Measurements from ENCODE around the gene EQTN.
"Not testable (repeated sequence)": the region's sequence is repeated elsewhere in the genome, so short reads cannot be mapped to it uniquely, and the experiment has no call there.

EQTN gene

DNA sequence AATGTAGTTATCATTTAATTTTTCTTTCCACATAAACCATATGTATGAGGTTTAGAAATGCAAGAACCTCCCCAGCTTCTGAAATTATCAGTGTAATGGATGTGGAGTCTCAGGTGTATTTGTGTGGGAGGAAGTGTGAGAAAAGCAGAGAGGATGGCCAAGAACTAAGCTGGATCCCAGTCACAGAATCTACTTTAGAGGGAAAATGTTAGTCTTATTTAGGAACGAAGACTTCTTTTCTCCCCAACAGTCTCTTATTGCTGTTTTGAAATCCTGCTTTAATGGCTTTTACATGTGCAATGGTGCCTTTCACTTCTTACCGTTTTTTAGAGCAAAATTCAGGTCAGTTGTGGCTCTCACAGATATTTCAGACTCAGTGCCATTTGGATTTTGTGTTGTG, 3.0 kb downstream of the EQTN start:
- no peak for DNase-seq (ENCODE audit: low read depth in 2 of 2)

DNA sequence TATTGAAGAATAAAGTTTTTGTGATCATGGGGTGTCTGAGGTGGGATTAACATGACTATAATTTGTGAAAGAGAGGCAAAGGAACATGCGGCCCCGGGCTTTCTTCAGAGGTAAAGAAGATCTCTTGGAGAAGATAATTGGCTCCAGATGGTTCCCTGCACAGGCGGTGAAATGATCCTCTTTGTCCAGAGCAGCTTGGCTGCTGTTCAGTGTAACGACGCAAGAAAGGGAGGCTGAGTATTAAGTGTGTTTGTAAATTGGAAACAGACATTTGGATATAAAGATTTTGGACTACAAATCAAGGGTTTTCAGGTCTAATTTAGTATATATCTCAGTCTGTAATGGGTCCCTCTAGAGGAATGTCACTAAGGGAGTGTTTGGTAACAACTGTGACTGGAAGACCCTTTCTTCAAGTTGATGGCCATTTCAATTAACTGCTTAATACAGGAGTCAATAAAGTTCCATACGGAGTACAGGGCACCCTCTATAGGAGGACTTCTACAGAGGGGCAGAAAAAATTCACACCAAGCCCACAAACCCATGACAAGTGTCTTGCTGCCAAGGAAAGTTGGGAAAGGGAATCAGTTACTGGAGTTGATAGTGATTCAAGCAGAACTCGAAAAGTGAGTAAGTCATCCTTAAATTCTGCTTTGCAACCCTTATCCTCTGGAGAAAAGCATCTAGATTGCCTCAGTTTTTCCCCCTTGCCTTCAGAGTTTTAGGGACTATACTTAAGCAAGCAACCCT, 4.1 kb downstream of the EQTN start:
- DNase-seq (ENCODE audit: low read depth in 2 of 2): no peak

GRCh38 chr9:27291292-27291691, 5.7 kb downstream of the EQTN start:
- DNase-seq (ENCODE audit: low read depth in 2 of 2): no peak

DNA sequence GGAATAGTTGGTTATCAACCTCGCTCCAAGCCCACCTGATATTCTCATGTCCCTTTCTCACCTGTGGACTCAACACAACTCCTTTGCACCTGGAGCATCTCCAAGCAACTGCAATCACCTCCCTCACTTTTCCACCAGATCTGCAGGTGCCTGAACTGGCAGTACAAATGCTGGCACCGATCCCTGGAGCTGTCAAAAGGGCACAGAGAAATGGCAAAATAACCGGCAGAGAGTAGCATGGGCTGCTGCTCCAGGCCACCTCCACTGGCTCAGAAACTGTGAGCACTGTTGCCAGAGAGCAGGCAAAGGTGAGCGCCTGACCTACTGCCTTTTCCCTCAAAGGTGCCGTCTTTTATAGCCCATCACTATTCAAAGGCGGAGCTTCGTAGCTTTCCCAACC, 14.7 kb downstream of the EQTN start:
- no peak for DNase-seq (ENCODE audit: low read depth in 2 of 2)

- DNase-seq (ENCODE audit: low read depth in 2 of 2): no peak
These were observed 16.1 kb downstream of the EQTN start for GRCh38 chr9:27280860-27281259.

DNA sequence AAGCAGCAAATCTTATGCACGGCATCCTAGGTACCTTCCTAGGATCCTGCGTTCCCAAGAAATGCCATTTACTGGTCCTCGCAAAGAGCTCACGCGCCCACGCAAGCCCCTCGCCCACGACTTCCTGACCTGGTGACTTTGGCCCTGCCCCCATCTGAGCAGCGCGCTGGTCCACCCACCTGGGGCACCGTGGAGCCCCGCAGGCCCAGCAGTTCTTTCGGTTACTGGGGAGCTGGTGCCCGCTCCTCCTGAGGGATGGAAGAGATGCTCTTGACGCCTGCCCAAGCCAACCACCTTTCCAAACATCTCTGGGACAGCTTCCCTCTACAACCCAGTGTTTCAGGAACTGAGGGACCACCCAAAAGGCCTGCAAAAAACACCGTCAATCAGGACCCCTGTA, 16.7 kb downstream of the EQTN start:
- no peak for DNase-seq (ENCODE audit: low read depth in 2 of 2)

GRCh38 chr9:27279611-27280010, 17.3 kb downstream of the EQTN start:
- no peak for DNase-seq (ENCODE audit: low read depth in 2 of 2)

GRCh38 chr9:27278374-27278773, 18.6 kb downstream of the EQTN start:
- no peak for DNase-seq (ENCODE audit: low read depth in 2 of 2)

DNA sequence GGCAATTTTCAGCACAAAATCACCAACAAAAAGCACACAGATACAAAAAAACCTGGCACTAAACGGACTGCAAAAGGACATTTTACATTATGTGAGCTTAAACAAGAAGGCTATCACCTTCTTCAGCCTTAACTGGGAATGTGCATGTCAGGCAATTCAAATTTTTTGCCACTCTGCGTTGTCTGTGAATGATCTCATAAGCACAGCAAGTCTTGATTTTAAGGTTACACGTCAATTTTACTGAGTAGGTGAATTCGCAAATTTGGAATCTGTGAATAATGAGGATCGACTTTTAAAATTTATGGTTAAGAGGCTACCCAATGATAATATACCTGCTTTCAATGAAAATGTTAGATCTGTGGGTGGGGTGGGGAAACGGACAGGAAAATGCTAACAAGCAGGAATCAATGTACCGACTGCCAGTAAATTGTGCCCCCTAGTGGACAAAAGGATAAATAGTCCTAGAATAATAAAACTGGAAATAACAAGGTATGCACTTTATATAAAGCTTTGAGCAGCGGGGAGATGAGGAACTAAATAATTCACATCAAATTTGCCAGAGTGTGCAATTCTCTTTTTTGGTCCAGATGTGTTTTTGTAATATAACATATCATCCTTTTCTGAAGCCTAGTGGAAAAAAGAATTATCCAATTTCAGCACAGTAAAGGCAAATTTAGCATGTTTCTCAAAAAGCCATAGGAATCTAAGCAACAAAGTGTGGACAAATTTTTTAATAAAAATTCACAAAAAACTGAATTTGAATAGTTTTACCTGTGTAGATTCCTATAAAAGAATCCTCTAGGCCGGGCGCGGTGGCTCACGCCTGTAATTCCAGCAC, 20.5 kb downstream of the EQTN start:
- DNase-seq (ENCODE audit: low read depth in 2 of 2): peak in 1 of 2 donors; percentile 1

DNA sequence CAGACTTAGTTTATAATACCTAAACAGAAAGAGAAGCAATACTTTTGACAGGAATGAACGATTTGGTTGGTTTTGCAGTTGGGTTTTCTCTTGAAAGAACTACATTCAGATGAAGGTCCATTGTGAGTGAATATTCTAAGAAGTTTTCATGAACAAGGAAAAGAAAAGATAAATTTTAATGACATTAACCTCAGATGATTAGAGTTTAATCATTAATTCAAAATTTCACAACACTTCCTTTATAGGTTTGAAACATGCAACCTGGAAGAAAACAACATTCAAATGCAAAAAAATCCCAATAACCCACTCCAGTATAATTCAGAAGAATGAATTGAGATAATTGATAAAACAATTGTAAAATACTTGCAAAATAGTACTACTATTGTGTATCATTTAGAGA, 23.8 kb downstream of the EQTN start:
- no peak for DNase-seq (ENCODE audit: low read depth in 2 of 2)

DNA sequence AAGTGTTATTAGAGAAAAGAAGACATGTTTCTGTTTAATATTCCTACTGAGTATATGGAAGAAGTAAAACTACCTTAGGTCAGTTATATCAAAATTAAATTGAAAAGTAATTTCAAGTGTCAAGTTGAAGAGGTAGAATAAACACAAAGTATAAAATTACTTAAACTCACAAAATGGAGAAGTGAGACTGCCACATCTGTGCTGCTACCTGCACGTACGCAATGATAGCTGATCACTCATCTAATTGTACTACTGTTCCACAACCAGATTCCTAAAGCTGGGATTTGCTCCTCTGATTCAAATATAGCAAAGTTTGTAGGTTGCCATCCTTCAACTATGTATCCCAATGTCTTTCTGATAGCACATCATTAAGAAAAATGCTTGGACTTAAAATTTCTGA, 24.8 kb downstream of the EQTN start:
- DNase-seq (ENCODE audit: low read depth in 2 of 2): no peak

- DNase-seq (ENCODE audit: low read depth in 2 of 2): no peak
These were observed 35.3 kb downstream of the EQTN start for GRCh38 chr9:27261517-27262211.

DNA sequence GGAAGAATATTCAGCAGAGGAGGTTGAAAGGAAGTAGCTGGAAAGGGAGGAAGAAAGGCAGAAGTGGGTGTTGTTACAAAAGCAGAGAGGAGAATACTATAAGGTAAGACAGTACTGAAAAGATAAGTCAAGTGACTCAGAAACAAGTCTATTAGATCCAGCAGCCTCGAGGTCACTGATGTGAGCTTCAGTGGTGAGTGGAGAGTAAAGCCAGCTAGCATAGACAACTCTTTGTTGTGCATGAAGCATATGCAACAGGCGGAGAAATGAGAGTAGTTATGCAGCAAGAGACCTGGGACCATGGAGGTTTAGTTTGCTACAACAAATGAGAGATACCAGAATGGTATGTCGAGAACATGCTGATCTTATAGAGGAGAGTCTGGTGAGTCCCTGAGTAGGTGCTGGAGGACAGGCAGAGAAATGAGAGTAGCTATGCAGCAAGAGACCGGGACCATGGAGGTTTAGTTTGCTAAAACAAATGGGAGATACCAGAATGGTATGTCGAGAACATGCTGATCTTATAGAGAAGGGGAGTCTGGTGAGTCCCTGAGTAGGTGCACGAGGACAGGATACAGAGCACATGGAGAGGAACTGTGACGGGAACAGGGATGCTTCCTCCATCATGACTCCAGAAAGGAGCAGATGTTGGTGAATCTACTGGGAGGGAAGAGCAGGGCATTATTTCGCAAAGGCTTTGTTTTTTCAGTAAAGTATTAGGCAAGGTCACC, 36.0 kb downstream of the EQTN start:
- DNase-seq (ENCODE audit: low read depth in 2 of 2): no peak

GRCh38 chr9:27258662-27259061, 38.3 kb downstream of the EQTN start:
- DNase-seq (ENCODE audit: low read depth in 2 of 2): no peak

DNA sequence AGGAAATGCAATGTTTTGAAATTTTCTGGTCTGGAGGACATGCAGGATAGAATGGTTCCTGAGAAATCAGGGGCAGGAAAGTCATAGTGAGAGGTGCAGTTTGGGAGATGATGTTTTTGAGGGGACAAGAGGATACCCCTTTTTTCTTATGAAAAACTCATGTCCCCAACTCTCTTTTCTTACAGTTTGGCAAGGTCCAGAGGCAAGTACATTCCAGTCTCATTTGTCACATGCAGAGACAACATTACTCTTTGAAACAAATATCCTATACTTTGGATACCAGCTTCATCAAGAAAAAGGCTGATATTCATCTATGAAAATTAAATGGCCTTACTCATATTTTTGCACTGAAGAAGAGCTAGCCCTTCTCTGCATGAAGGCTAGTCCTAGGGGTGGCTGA, 48.2 kb downstream of the EQTN start:
- no peak for DNase-seq (ENCODE audit: low read depth in 2 of 2)

- DNase-seq (ENCODE audit: low read depth in 2 of 2): peak in 1 of 2 donors; percentile 1
These were observed 49.2 kb downstream of the EQTN start for GRCh38 chr9:27247756-27248155.

DNA sequence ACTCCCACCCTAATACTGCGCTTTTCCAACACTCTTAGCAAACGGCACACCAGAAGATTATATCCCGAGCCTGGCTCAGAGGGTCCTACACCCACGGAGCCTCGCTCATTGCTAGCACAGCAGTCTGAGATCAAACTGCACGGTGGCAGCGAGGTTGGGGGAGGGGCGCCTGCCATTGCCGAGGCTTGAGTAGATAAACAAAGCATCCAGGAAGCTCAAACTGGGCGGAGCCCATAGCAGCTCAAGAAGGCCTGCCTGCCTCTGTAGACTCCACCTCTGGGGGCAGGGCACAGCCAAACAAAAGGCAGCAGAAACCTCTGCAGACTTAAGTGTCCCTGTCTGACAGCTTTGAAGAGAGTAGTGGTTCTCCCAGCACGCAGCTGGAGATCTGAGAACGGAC, 57.3 kb downstream of the EQTN start:
- not testable (repeated sequence) for DNase-seq (ENCODE audit: low read depth in 2 of 2)
